Small intestine (tissue), 16 donors: Measurements from ENCODE around the gene GPX6. TPM values are rescaled to one million over a fixed set of nuclear protein-coding genes. Genes with fewer than 3 reads are reported as not detected.

Experiments used
- DNase-seq, 2 donors: peaks; one replicate each; pipeline versions ENCODE4 v3.0.0 to v3.0.0-alpha.2; 2013
- FAIRE-seq: peaks from 2 replicates; lab custom pipeline; 2012; peaks lifted over from hg19 to GRCh38; lab: Jason Lieb, UNC
- H3K27ac ChIP-seq, 3 donors: one replicate each; pipeline ENCODE4 v1.5.1; 2013; ENCODE audit warnings: low read length in 2 of 3, mild to moderate bottlenecking in 2 of 3, control low read depth in 1 of 3, inconsistent platforms in 1 of 3, low read depth in 1 of 3, moderate library complexity in 1 of 3
- H3K27me3 ChIP-seq, 3 donors: one replicate each; pipeline ENCODE4 v1.6.1; 2013; ENCODE audit warnings: low read length in 3 of 3, inconsistent platforms in 1 of 3; ENCODE audit not compliant: control insufficient read depth in 3 of 3, insufficient read depth in 3 of 3
- H3K36me3 ChIP-seq, 3 donors: one replicate each; pipeline ENCODE4 v1.6.1; 2013; ENCODE audit warnings: low read length in 3 of 3, inconsistent platforms in 1 of 3, low read depth in 1 of 3, mild to moderate bottlenecking in 1 of 3, moderate library complexity in 1 of 3; ENCODE audit not compliant: control insufficient read depth in 3 of 3, insufficient read depth in 2 of 3
- H3K4me1 ChIP-seq, 3 donors: one replicate each; pipeline ENCODE4 v1.6.1; 2013; ENCODE audit warnings: low read length in 2 of 3, inconsistent platforms in 1 of 3, low read depth in 1 of 3, mild to moderate bottlenecking in 1 of 3, moderate library complexity in 1 of 3; ENCODE audit not compliant: control insufficient read depth in 3 of 3, insufficient read depth in 2 of 3
- H3K4me3 ChIP-seq, 3 donors: one replicate each; pipeline ENCODE4 v1.5.1; 2013; ENCODE audit warnings: low read length in 3 of 3, control low read depth in 1 of 3, inconsistent platforms in 1 of 3, low read depth in 1 of 3, mild to moderate bottlenecking in 1 of 3, moderate library complexity in 1 of 3
- H3K9me3 ChIP-seq, 2 donors: one replicate each; pipeline ENCODE4 v1.6.1; 2013; ENCODE audit warnings: low read depth in 1 of 2, low read length in 1 of 2; ENCODE audit not compliant: control insufficient read depth in 2 of 2, insufficient read depth in 1 of 2
- WGBS, 3 donors: extraction: QIAGEN DNeasy Blood & Tissue Kit; methylation state at CpG; one replicate each; pipeline ENCODE4 v1.1.7; 2013; 5-methylcytosine and 5-hydroxymethylcytosine counted together
- long read RNA-seq, 10 donors: transcript quantifications; one replicate each; lab custom pipeline, GENCODE V29; 2026
- polyA plus RNA-seq, 4 donors: library from polyadenylated mRNA; stranded (reverse) in 3 of 4; unstranded in 1 of 4; fragments of 200-250 nt in 3 of 4; fragments of 120-200 nt in 1 of 4; gene quantifications; one replicate each; pipeline versions ENCODE4 v1.2.1 to v1.2.3, GENCODE V29; 2013
- donor health status: healthy with polysubstance abuse.
- donor health status: control.
- donor health status: control.
- donor health status: Bipolar disorder and iron deficiency.
- donor health status: healthy.

GPX6 gene
- not detected for polyA plus RNA-seq
- long read RNA-seq, donor 1, result 0 reads
- long read RNA-seq, donor 2, result 0 reads
- long read RNA-seq, donor 3, result 0 reads
- long read RNA-seq, donor 4, result 0 reads
- long read RNA-seq, donor 5, result 0 reads
- long read RNA-seq, donor 6, result 0 reads
- long read RNA-seq, donor 7, result 0 reads
- long read RNA-seq, donor 8, result 0 reads
- long read RNA-seq, donor 9, result 0 reads
- long read RNA-seq, donor 10, result 0 reads

GRCh38 chr6:28515676-28516075, at the start of gene GPX6:
Gene GPX6, minus strand, starts transcription at chr6:28515793. Its CDS starts 50 bp downstream, at chr6:28515743.
- Histone ChIP-seq H3K4me1 (no peaks in the 10 kb centered on the region), H3K9me3 (no peaks in the 10 kb centered on the region), H3K27ac (no peak within 1 kb of the TSS), H3K27me3 (peaks cover 0 to 15% (median 0%) of the 10 kb centered on the region in 3 donors), H3K36me3 (no peaks in the 10 kb centered on the region), H3K4me3 (no peak within 1 kb of the TSS)
- no peak for FAIRE-seq
- whole genome bisulfite sequencing, 3 donors, result 41 to 45% (median 43%) methylated on average over 4 of the region's 4 CpGs
- DNase-seq, result no peak

- FAIRE-seq, result no peak
- WGBS, 3 donors, result 24 to 35% (median 32%) methylated on average over 3 of the region's 3 CpGs
- Histone ChIP-seq H3K36me3 (no peaks in the 10 kb centered on the region), H3K9me3 (peaks cover 0 to 5% of the 10 kb centered on the region in 2 donors), H3K4me1 (no peaks in the 10 kb centered on the region), H3K27me3 (peaks cover 0 to 5% (median 4%) of the 10 kb centered on the region in 3 donors), H3K4me3 (no peak overlapping the region), H3K27ac (no peak overlapping the region)
- no peak for DNase-seq
Observed at GRCh38 chr6:28563430-28564095, 48.0 kb upstream of the GPX6 start.

DNA sequence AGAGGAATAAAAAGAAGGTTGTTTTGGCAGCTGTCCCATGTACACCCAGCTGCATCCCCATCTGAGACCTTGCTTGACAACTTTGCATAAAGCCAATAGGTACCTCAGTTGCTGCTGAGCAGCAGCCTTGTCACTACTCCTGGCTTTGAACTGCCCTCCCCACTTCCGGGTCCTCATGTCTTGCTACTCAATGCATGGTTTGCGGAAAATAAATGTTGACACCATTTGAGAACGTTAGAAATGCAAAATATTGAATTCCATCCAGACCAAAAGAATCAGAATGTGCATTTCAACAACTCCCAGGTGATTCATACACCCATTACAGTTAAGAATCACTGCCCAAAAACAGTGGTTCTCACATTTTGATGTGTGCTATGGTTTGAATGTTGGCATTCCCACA, 43.0 kb upstream of the GPX6 start:
- FAIRE-seq (no peak), DNase-seq (no peak)
- peaks cover 0 to 11% (median 4%) of the 10 kb centered on the region in 3 donors for H3K27me3 ChIP-seq
- H3K27ac ChIP-seq, result no peak overlapping the region
- no peaks in the 10 kb centered on the region for H3K4me1 ChIP-seq
- WGBS, 3 donors, result 63 to 69% (median 66%) methylated on average over 3 of the region's 3 CpGs
- H3K36me3 ChIP-seq, result no peaks in the 10 kb centered on the region
- no peak overlapping the region for H3K4me3 ChIP-seq
- no peaks in the 10 kb centered on the region for H3K9me3 ChIP-seq

GRCh38 chr6:28555136-28555535, 39.5 kb upstream of the GPX6 start:
- Histone ChIP-seq H3K9me3 (no peaks in the 10 kb centered on the region), H3K36me3 (no peaks in the 10 kb centered on the region), H3K27me3 (peaks cover 0 to 11% (median 7%) of the 10 kb centered on the region in 3 donors), H3K4me3 (no peak overlapping the region), H3K27ac (no peak overlapping the region), H3K4me1 (no peaks in the 10 kb centered on the region)
- DNase-seq (no peak), FAIRE-seq (no peak)
- WGBS, 3 donors, result 36 to 51% (median 36%) methylated on average over 2 of the region's 2 CpGs

GRCh38 chr6:28553986-28554881, 38.6 kb upstream of the GPX6 start:
- 22 to 25% (median 23%) methylated on average over 25 of the region's 25 CpGs for WGBS, 3 donors
- H3K36me3 ChIP-seq, result no peaks in the 10 kb centered on the region
- no peaks in the 10 kb centered on the region for H3K4me1 ChIP-seq
- peak overlapping the region in 1 of 3 donors; percentile 2 for H3K4me3 ChIP-seq
- no peak overlapping the region for H3K27ac ChIP-seq
- H3K9me3 ChIP-seq, result no peaks in the 10 kb centered on the region
- DNase-seq (peak in 1 of 2 donors; percentile 40), FAIRE-seq (no peak)
- peaks cover 0 to 11% (median 11%) of the 10 kb centered on the region in 3 donors for H3K27me3 ChIP-seq

- FAIRE-seq (no peak), DNase-seq (no peak)
- WGBS, 3 donors, result 31 to 37% (median 31%) methylated on average over 8 of the region's 8 CpGs
- Histone ChIP-seq H3K27me3 (peaks cover 0 to 11% (median 7%) of the 10 kb centered on the region in 3 donors), H3K36me3 (no peaks in the 10 kb centered on the region), H3K4me3 (peak overlapping the region in 1 of 3 donors; percentile 2), H3K9me3 (no peaks in the 10 kb centered on the region), H3K4me1 (no peaks in the 10 kb centered on the region), H3K27ac (no peak overlapping the region)
Observed at GRCh38 chr6:28553384-28553985, 37.9 kb upstream of the GPX6 start.

- Histone ChIP-seq H3K27ac (no peak overlapping the region), H3K4me3 (no peak overlapping the region), H3K9me3 (no peaks in the 10 kb centered on the region), H3K4me1 (no peaks in the 10 kb centered on the region), H3K27me3 (peaks cover 0 to 11% (median 7%) of the 10 kb centered on the region in 3 donors), H3K36me3 (no peaks in the 10 kb centered on the region)
- DNase-seq (no peak), FAIRE-seq (no peak)
- 44 to 62% (median 46%) methylated on average over 4 of the region's 4 CpGs for WGBS, 3 donors
Observed at GRCh38 chr6:28551891-28552666, 36.5 kb upstream of the GPX6 start.
